IPS-18a (cell line): ENCODE measurements around the gene KISS1R.

ENCODE experiments used
- H3K27ac ChIP-seq: one replicate; pipeline ENCODE4 v1.5.1; 2013; ENCODE audit warnings: low read length
- H3K27me3 ChIP-seq: one replicate; pipeline ENCODE4 v1.6.1; 2013; ENCODE audit warnings: mild to moderate bottlenecking, low read length; ENCODE audit not compliant: control insufficient read depth, insufficient read depth
- H3K36me3 ChIP-seq: one replicate; pipeline ENCODE4 v1.6.1; 2013; ENCODE audit warnings: low read depth, low read length; ENCODE audit not compliant: control insufficient read depth
- H3K4me1 ChIP-seq: one replicate; pipeline ENCODE4 v1.6.1; 2013; ENCODE audit warnings: low read depth, low read length; ENCODE audit not compliant: control insufficient read depth
- H3K4me3 ChIP-seq: one replicate; pipeline ENCODE4 v1.5.1; 2013; ENCODE audit warnings: low read length
- H3K9ac ChIP-seq: one replicate; pipeline ENCODE4 v1.6.1; 2013; ENCODE audit warnings: mild to moderate bottlenecking, low read length, moderate library complexity
- H3K9me3 ChIP-seq: one replicate; pipeline ENCODE4 v1.6.1; 2013; ENCODE audit warnings: low read depth, low read length; ENCODE audit not compliant: control insufficient read depth

KISS1R gene

GRCh38 chr19:948842-949496 is 31.8 kb downstream of the KISS1R start:
- no peak overlapping the region for H3K9ac ChIP-seq
- no peak overlapping the region for H3K4me3 ChIP-seq
- H3K9me3 ChIP-seq: no peaks in the 10 kb centered on the region
- no peak overlapping the region for H3K27ac ChIP-seq
- no peaks in the 10 kb centered on the region for H3K27me3 ChIP-seq
- no peaks in the 10 kb centered on the region for H3K4me1 ChIP-seq
- no peaks in the 10 kb centered on the region for H3K36me3 ChIP-seq

GRCh38 chr19:950352-951066 is 33.4 kb downstream of the KISS1R start:
- no peak overlapping the region for H3K27ac ChIP-seq
- no peaks in the 10 kb centered on the region for H3K9me3 ChIP-seq
- no peaks in the 10 kb centered on the region for H3K36me3 ChIP-seq
- H3K4me3 ChIP-seq: no peak overlapping the region
- H3K9ac ChIP-seq: no peak overlapping the region
- H3K27me3 ChIP-seq: no peaks in the 10 kb centered on the region
- H3K4me1 ChIP-seq: no peaks in the 10 kb centered on the region

- Histone ChIP-seq H3K9ac (peak overlapping the region; percentile 48), H3K9me3 (no peaks in the 10 kb centered on the region), H3K27me3 (no peaks in the 10 kb centered on the region), H3K4me3 (peak overlapping the region; percentile 9), H3K36me3 (no peaks in the 10 kb centered on the region), H3K4me1 (no peaks in the 10 kb centered on the region), H3K27ac (no peak overlapping the region)
Measured at GRCh38 chr19:952049-952679, 35.0 kb downstream of the KISS1R start.

GRCh38 chr19:952680-953444 is 35.7 kb downstream of the KISS1R start:
- no peaks in the 10 kb centered on the region for H3K27me3 ChIP-seq
- no peaks in the 10 kb centered on the region for H3K36me3 ChIP-seq
- no peaks in the 10 kb centered on the region for H3K9me3 ChIP-seq
- no peaks in the 10 kb centered on the region for H3K4me1 ChIP-seq
- no peak overlapping the region for H3K27ac ChIP-seq
- peak overlapping the region; percentile 48 for H3K9ac ChIP-seq
- peak overlapping the region; percentile 9 for H3K4me3 ChIP-seq

- Histone ChIP-seq H3K27me3 (no peaks in the 10 kb centered on the region), H3K9ac (no peak overlapping the region), H3K4me1 (no peaks in the 10 kb centered on the region)
Measured at GRCh38 chr19:953445-954271, 36.5 kb downstream of the KISS1R start.

GRCh38 chr19:954272-954671 is 37.1 kb downstream of the KISS1R start:
- no peaks in the 10 kb centered on the region for H3K27me3 ChIP-seq
- H3K9me3 ChIP-seq: no peaks in the 10 kb centered on the region
- H3K36me3 ChIP-seq: no peaks in the 10 kb centered on the region
- no peak overlapping the region for H3K27ac ChIP-seq
- H3K9ac ChIP-seq: no peak overlapping the region
- no peak overlapping the region for H3K4me3 ChIP-seq
- H3K4me1 ChIP-seq: no peaks in the 10 kb centered on the region

More at GRCh38 chr19:953445-954271, 36.5 kb downstream of the KISS1R start:
- H3K9me3 ChIP-seq: no peaks in the 10 kb centered on the region
- H3K4me3 ChIP-seq: no peak overlapping the region
- no peaks in the 10 kb centered on the region for H3K36me3 ChIP-seq
- H3K27ac ChIP-seq: no peak overlapping the region

- Histone ChIP-seq H3K27ac (no peak overlapping the region), H3K9ac (no peak overlapping the region), H3K4me3 (no peak overlapping the region), H3K27me3 (no peaks in the 10 kb centered on the region), H3K9me3 (no peaks in the 10 kb centered on the region), H3K4me1 (no peaks in the 10 kb centered on the region), H3K36me3 (no peaks in the 10 kb centered on the region)
Measured at GRCh38 chr19:954672-955494, 37.8 kb downstream of the KISS1R start.

GRCh38 chr19:955803-956765 is 39.0 kb downstream of the KISS1R start:
- Histone ChIP-seq H3K27me3 (no peaks in the 10 kb centered on the region), H3K27ac (no peak overlapping the region), H3K36me3 (no peaks in the 10 kb centered on the region), H3K9ac (no peak overlapping the region), H3K4me3 (no peak overlapping the region), H3K9me3 (no peaks in the 10 kb centered on the region), H3K4me1 (no peaks in the 10 kb centered on the region)

GRCh38 chr19:956766-957440 is 39.8 kb downstream of the KISS1R start:
- no peaks in the 10 kb centered on the region for H3K36me3 ChIP-seq
- H3K4me1 ChIP-seq: no peaks in the 10 kb centered on the region
- H3K9ac ChIP-seq: no peak overlapping the region
- H3K27me3 ChIP-seq: no peaks in the 10 kb centered on the region
- H3K9me3 ChIP-seq: no peaks in the 10 kb centered on the region
- no peak overlapping the region for H3K27ac ChIP-seq
- H3K4me3 ChIP-seq: no peak overlapping the region
